Right renal cortex interstitium (tissue), 3 donors: ENCODE results near the gene MRRF. TPM values are rescaled to one million over a fixed set of nuclear protein-coding genes. Genes with fewer than 3 reads are reported as not detected.

Source experiments
- DNase-seq, 3 donors: peaks; one replicate each; pipeline ENCODE4 v3.0.0-alpha.2; 2013; ENCODE audit warnings: low read depth in 3 of 3, low spot score in 2 of 3
- polyA plus RNA-seq, 3 donors: library from polyadenylated mRNA; unstranded; fragments of 120-200 nt; gene quantifications; one replicate each; pipeline ENCODE4 v1.2.1, GENCODE V29; 2013; ENCODE audit not compliant: insufficient read length in 3 of 3

MRRF gene
- polyA plus RNA-seq, 3 donors, result 42.8 to 46.3 (median 44.5) TPM

- no peak for DNase-seq
These were observed 36.5 kb upstream of the MRRF start for GRCh38 chr9:122228191-122228567.

- no peak for DNase-seq
These were observed 35.9 kb upstream of the MRRF start, which contains the start of gene LHX6 for GRCh38 chr9:122228568-122229484. TSS of gene LHX6 (minus strand) at chr9:122228957. CDS start at chr9:122228740, 217 bp downstream.

GRCh38 chr9:122229485-122229837 is 35.2 kb upstream of the MRRF start:
- no peak for DNase-seq

GRCh38 chr9:122232796-122233306 is 31.8 kb upstream of the MRRF start:
- DNase-seq, result no peak

- DNase-seq, result no peak
These were observed 30.5 kb upstream of the MRRF start for GRCh38 chr9:122234022-122234748.

- DNase-seq, result no peak
These were observed 28.0 kb upstream of the MRRF start for GRCh38 chr9:122236681-122237080.

- no peak for DNase-seq
These were observed 25.0 kb upstream of the MRRF start for GRCh38 chr9:122239722-122240121.

- DNase-seq, result no peak
These were observed 20.3 kb upstream of the MRRF start for GRCh38 chr9:122244349-122244748.

GRCh38 chr9:122246666-122247065 is 18.0 kb upstream of the MRRF start:
- no peak for DNase-seq

- DNase-seq, result no peak
These were observed 16.2 kb upstream of the MRRF start for GRCh38 chr9:122248448-122248865.

- DNase-seq, result no peak
These were observed 13.3 kb upstream of the MRRF start for GRCh38 chr9:122251351-122251750.

GRCh38 chr9:122252796-122253195 is 11.9 kb upstream of the MRRF start:
- DNase-seq, result no peak

- DNase-seq, result no peak
These were observed 9.9 kb upstream of the MRRF start for GRCh38 chr9:122254761-122255160.

- DNase-seq, result no peak
These were observed 8.5 kb upstream of the MRRF start for GRCh38 chr9:122256206-122256605.

GRCh38 chr9:122258886-122259415 is 5.7 kb upstream of the MRRF start:
- no peak for DNase-seq

- DNase-seq, result no peak
These were observed 3.2 kb upstream of the MRRF start for GRCh38 chr9:122261469-122261881.

GRCh38 chr9:122262073-122262472 is 2.6 kb upstream of the MRRF start:
- no peak for DNase-seq

GRCh38 chr9:122263699-122264349 is 858 bp upstream of the MRRF start:
- no peak for DNase-seq

- peak in 1 of 3 donors; percentile 16 for DNase-seq
These were observed 650 bp downstream of the MRRF start for GRCh38 chr9:122265149-122265915.
